LNCaP clone FGC (cell line): ENCODE results near the gene STIM2.

Source experiments
- DNase-seq: peaks from one replicate; pipeline ENCODE4 v3.0.0-alpha.2; 2011; ENCODE audit warnings: low read depth
- H3K4me3 ChIP-seq: 2 replicates; pipeline ENCODE4 v1.5.1; 2011; ENCODE audit warnings: mild to moderate bottlenecking, low read depth, low read length, control low read depth
- CTCF ChIP-seq: IDR thresholded peaks from 2 replicates; pipeline ENCODE4 v1.5.1; 2012; ENCODE audit warnings: mild to moderate bottlenecking; ENCODE audit not compliant: control insufficient read depth, insufficient read depth; ENCODE audit errors: extremely low read depth

The STIM2 gene

GRCh38 chr4:26912069-26912468 lies 51.4 kb downstream of the STIM2 start:
- no peak overlapping the region for H3K4me3 ChIP-seq
- DNase-seq, result no peak
- TF ChIP-seq CTCF, result no peak

- no peak for TF ChIP-seq CTCF
- DNase-seq, result no peak
- H3K4me3 ChIP-seq, result no peak overlapping the region
These were observed 52.2 kb downstream of the STIM2 start for GRCh38 chr4:26912810-26913209.

GRCh38 chr4:26916195-26916594 lies 55.6 kb downstream of the STIM2 start:
- no peak overlapping the region for H3K4me3 ChIP-seq
- TF ChIP-seq CTCF, result no peak
- no peak for DNase-seq

- DNase-seq, result no peak
- no peak overlapping the region for H3K4me3 ChIP-seq
- no peak for TF ChIP-seq CTCF
These were observed 70.3 kb downstream of the STIM2 start for GRCh38 chr4:26930964-26931363.

- no peak overlapping the region for H3K4me3 ChIP-seq
- DNase-seq, result no peak
- no peak for TF ChIP-seq CTCF
These were observed 70.8 kb downstream of the STIM2 start for GRCh38 chr4:26931451-26931850.

GRCh38 chr4:26931966-26932365 lies 71.3 kb downstream of the STIM2 start:
- TF ChIP-seq CTCF, result no peak
- no peak for DNase-seq
- H3K4me3 ChIP-seq, result no peak overlapping the region

GRCh38 chr4:26935397-26935796 lies 74.8 kb downstream of the STIM2 start:
- DNase-seq, result no peak
- no peak for TF ChIP-seq CTCF
- H3K4me3 ChIP-seq, result no peak overlapping the region
